HG02840 (cell line): ENCODE data around the gene ADI1.

Source experiments
- ATAC-seq: cut with Tn5 transposase; IDR thresholded peaks from one replicate; pipeline ENCODE4 v1.9.1; 2021; ENCODE audit warnings: mild to moderate bottlenecking, moderate library complexity, moderate number of reproducible peaks; ENCODE audit not compliant: unreplicated experiment, low FRiP score

ADI1 gene

DNA sequence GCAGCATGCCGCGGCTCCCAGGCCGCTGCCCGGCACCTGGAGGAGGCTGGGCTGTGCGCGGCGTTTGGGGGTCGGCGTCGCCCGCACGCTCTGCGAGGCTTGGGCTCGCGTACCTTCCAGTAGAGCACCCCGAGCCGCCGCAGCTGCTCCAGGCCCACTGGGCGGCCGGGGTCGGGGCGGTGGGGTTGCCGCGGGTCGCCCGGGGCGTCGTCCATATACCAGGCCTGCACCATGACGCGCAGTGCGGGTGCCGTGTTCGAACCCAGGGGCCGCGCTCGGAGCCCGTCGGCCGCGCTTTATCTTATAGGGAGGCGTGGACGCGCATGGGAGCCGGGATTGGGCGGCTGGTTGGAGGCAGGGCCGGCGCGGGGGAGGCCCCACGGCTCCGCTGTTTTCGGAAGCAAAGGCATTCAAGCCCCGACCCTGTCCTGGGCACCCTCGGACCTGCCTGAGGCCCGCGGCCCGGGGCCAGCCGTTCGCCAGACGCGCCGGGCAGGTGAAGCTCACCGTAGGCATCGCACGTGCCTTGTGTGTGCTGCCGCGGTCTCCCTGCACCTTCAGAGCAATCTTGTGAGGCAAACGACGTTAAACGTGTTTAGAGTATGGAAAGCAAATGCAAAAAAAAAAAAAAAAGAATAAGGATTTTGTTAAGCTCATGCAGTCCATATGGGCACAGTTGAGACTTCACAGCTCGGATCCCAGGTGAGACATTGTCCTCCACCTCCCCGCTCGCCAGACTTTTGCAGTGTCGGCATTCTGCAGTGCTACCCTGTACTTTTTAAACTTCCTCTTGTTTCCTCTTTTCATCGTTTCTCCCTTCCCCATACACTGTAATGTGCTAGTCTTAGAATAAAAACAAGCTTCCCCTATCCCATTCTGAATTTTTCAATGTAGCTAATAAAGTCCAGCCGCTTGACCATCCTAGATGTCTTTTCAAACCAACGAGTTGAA lies at the start of gene ADI1:
Gene ADI1, minus strand, starts transcription at position 277 of the 951 bp plus-strand sequence. Its CDS starts 44 bp downstream, at position 233.
- peak; percentile 55 for ATAC-seq

- ATAC-seq = no peak
Measured at GRCh38 chr2:3566806-3567205, 47.5 kb upstream of the ADI1 start.

DNA sequence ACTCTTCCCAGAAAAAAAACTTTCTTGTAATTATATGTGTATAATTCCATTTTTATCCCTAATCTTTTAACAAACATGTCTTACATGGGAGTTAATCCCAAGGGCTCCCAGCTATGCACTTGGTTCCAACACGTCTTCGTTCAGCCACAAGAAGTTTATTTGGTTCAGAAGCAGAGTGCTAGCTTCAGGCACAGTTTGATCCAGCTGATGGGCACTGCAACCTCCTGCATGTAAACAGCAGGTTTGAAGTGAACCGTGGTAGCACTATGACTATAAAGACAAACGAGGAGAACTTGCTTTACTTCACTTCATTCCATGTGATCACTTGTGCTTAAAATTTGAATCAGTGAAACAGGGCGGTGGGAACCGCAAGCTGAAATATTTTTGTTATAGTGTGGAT lies 45.8 kb upstream of the ADI1 start:
- ATAC-seq = no peak

- ATAC-seq = no peak
Measured at GRCh38 chr2:3563521-3563976, 44.2 kb upstream of the ADI1 start.

DNA sequence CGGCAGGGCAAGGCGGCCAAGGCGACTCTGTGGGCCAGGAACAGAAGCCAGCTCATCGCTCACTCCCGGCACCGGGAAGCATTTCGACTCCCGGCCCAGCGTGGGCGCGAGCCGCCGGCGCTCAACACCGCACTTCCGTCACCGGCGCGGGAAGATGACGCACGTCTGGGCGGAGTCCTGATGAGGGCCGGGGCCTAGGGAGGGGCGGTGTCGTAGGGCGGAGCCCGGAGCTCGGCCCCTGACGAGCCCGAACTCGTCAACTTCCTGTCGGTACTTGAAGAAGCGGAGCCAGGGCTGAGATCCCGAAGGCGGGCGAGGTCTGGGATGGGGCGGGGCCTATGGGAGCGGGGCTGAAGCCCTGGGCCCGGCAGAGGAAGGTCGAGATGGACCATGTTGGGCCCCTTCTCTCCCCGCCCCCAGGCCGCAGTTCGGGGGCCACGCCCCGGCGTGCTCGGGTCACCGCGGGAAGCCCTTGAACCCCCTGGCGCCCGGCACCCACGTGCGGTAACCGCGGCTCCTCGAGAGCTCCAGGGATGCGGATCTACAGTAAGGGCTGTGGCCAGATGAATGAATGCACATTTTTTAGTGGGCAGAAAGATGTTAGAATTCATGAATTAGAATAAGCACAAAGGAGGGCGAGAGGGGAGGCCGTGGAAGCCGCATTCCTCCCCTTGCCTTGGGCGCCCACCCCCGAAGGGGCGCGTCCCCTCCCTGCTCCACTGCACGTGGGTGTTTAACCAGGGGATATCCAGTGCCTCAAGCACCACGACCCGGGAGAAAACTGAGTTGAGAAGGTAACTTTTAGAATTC lies 39.1 kb upstream of the ADI1 start, which contains the start of gene RNASEH1:
Gene RNASEH1, minus strand, starts transcription at position 129 of the 810 bp plus-strand sequence. Its CDS starts 73 bp downstream, at position 56.
- peak; percentile 97 for ATAC-seq

- peak; percentile 32 for ATAC-seq
Measured at GRCh38 chr2:3557639-3558204, 38.4 kb upstream of the ADI1 start.

DNA sequence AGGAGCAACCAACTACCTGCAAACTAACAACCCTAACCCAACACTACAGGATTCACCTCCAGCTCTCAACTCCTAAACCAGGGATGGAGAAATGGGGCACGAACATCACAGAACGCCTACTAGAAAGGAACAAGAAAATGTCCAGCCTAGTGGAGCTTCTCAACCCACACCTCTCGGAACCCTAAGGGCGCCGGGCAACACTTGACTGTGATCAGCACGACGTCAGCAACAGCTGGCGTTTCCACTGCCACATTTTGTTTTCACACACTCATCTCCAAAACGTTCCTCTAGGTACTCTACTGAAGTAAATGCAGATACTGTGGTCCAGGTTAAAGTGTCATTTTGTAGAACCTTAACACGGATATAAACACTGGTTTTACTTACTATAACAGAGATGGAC lies 34.6 kb upstream of the ADI1 start:
- no peak for ATAC-seq

DNA sequence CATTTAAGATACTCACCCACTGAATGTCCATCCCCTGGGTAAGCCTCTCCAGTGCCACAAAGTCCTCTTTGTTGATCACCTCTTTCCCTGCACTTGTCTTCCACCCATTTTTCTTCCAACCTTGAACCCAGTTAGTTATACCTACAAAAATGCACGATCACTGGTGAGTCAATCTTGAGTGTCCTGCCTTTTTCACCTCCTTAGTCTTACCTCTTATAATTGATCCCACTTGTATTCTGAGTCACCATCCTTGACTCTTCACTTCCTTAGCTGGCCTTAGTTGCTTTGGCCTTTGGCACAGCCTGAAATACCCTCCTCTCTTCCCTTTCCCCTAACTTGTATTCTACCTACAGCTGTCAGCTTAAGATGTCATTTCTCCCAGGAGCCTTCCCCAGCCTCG lies 28.6 kb upstream of the ADI1 start:
- ATAC-seq = no peak

- ATAC-seq = no peak
Measured at GRCh38 chr2:3545788-3546478, 26.6 kb upstream of the ADI1 start.

DNA sequence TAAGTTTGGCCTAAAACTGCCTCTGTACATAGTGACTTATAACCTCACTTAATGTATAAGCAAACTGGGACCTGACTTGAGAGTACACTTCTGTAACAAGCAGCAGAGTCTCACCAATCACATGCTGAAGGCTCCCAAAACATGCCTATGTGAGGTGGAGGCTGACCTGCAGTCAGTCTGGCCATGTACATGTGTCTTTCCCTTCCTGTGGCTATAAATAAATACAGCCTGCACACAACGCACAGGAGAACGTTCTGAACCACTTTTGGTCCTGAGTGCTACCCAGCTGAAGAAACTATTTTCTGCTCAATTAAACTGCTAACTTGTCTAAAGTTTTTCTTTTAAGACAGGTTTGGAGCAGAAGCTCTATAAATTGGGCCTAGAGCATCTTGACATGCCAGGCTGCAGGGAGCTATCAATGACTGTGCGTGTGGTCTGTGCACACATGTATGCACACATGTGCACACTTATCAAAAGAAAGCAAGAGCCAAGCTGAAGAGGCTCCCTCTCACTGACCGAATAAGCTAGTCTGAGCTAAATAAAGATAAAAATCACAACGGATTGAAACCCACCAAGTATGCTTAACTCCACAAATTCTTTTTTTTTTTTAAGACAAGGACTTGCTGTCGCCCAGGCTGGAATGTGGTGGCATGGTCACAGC lies 23.8 kb upstream of the ADI1 start:
- ATAC-seq = no peak

GRCh38 chr2:3542107-3542506 lies 22.8 kb upstream of the ADI1 start:
- no peak for ATAC-seq

DNA sequence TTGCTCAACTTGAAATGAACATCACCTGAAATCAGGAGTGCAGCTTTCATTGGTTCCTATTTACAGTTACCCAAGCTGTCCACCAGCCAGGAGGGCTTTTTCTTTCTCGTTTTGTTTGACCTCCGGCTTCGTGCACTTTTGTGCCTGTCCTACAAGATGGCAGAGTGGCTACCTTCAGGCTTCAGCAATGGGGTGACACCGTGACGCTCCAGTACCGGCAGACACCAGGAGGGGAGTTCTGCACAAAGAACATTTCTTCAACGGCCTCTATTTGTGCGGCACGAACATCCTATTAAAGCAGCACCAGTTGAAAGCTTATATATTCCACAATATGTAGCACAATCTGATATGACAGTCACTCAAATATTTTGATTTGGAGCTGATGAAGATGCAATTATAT lies 20.5 kb upstream of the ADI1 start:
- ATAC-seq = no peak

DNA sequence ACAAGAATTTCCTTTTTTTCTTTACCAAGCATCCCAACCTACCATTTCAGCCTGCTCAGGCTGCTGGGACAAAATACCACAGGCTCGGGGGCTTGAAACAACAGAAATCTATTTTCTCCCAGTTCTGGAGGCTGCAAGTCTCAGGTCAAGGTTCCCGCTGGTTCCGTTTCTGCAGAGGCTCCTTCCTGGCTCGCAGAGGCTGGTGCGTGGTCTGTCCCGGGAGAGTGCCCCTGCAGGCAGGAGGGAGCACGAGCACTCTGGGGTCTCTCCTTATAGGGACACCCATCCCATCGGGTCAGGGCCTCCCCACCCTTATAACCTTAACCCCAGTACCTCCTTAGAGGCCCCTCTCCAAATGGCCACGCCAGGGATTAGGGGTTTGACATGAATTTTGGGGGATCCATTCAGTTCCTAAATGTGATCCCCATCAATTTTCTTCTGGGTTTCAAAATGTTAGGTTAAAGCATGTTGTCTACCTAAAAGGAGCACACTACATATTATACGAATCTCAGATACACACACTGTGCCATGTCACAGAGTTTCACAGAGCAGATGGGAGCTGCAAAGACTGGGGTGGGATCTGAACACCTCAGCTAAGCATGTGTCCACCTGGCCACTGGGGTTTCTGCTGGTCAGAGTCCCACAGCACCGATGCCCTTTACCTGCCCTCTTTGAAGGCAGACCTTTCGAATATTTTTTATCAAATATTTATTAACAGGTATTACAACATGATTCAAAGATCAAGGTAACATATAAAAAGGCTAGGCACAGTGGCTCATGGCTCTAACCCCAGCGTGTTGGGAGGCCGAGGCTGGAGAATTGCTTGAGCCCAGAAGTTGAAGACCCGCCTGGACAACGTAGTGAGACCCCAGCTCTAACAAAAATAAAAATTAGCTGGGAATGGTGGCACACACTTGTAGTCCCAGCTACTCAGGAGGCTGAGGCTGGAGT lies 17.6 kb upstream of the ADI1 start:
- ATAC-seq = no peak

DNA sequence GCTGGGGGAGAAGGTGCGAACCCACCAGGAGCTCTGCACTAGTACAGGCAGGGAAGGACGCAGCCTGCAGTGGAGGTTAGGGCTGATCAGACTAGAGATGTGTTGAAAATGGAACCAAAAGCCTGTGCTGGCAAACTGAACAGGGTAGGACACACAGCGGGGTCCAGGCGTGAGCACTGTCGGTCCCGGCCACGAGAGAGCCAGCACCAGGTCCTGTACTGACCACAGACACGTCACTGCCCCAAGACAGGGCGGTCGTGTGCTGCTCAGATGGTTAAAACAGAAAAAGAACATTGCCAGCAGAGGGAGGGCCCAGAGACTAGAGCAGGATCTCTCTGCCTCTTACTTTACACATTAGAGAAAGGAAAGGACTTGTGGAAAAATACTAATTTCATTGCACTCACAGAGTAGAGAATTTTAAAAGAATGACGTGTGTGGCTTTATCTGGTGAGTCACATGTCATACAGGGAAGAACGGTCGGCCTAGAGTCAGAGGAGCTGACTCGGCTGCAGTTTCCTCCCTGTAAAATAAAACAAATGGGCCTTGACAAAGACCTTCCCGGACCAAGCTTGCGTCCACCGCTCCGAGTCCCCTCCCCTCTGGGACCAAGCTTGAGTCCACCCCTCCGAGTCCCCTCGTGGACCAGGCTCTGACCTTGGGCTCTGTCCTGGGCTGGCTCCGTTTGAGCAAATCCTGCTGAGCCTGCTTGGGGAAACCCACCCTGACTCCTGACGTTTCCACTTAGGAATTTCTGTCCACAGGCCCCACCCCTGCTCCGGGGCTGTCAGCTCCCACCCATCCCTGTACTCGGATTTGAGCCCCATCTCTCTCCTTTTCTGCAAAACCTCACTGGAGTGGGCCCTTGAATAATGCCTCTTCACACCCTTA lies 16.7 kb upstream of the ADI1 start:
- no peak for ATAC-seq

DNA sequence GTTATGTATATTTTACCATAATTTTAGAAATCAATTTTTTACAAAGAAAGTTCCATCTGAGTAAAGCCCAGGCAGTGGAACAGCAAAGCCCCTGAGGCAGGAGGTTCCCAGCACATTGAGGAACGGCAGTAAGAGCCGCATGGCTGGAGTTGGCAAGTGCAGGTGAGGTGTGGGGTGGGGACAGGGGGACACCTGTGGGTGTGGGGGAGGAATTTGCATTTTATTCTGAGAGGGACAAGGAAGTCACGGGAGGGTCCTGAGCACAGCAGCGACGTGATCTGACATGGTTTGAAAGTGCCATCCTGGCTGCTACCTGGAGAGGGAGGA lies 16.1 kb upstream of the ADI1 start:
- no peak for ATAC-seq

DNA sequence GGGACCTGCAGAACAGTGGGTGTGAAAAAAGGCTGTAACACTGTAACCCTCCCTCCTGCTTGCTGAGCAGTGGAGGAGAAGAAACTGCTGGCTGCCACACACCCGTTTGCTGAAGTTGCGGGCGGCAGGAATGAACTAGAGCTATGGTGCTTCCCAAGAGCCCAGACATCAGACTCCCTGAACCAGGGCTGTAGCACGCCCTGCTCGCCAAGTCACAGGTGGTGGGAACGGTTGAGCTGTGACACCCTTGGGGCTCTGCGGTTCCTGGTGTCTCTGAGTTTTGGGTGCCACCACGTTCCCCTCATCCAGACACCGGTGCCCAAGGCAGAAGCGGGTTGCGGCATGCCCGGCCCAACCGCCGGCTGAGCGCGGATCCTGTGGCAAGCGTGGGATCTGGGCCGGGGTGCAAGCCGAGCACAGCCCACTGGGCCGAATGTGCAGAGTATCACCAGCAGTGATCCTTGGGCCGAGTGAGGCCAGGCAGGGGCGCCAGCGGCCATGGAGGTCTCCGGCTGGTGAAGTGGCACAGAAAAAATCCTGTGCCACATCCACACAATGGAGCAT lies 15.0 kb upstream of the ADI1 start:
- no peak for ATAC-seq

- ATAC-seq = no peak
Measured at GRCh38 chr2:3533836-3534235, 14.5 kb upstream of the ADI1 start.
